GM12875 (cell line): ENCODE data around the gene POLE2.

Experiments
- H3K4me3 ChIP-seq: one replicate; pipeline ENCODE4 v1.5.1; 2011; ENCODE audit warnings: low read depth, low read length, control low read depth
- TF ChIP-seq, protein P1 (sequence below): IDR thresholded peaks from 2 replicates; pipeline ENCODE4 v1.5.1; 2011; ENCODE audit warnings: low read depth, mild to moderate bottlenecking, control low read depth, inconsistent platforms, low read length, moderate library complexity, borderline replicate concordance; ENCODE audit not compliant: insufficient read depth

The POLE2 gene

DNA sequence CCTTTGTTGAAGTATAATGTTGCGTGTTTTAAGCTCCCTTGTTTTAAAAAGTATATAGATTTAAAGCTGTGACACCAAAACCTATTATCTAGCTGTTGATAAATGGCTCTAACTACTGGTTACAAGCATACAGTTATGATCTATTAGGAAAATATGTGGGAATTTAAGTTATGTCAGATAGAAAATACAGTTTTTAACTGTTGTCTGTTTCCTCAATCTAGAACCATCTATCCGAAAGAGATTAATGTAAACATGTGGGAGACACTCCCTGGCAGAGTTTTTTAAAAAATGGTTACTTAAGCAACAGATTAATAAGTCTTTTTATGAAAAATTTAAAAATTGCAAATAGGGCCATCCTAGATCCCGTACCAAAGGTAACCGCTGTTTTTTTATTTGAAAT lies 75.8 kb downstream of the POLE2 start:
- TF ChIP-seq, protein P1, sequence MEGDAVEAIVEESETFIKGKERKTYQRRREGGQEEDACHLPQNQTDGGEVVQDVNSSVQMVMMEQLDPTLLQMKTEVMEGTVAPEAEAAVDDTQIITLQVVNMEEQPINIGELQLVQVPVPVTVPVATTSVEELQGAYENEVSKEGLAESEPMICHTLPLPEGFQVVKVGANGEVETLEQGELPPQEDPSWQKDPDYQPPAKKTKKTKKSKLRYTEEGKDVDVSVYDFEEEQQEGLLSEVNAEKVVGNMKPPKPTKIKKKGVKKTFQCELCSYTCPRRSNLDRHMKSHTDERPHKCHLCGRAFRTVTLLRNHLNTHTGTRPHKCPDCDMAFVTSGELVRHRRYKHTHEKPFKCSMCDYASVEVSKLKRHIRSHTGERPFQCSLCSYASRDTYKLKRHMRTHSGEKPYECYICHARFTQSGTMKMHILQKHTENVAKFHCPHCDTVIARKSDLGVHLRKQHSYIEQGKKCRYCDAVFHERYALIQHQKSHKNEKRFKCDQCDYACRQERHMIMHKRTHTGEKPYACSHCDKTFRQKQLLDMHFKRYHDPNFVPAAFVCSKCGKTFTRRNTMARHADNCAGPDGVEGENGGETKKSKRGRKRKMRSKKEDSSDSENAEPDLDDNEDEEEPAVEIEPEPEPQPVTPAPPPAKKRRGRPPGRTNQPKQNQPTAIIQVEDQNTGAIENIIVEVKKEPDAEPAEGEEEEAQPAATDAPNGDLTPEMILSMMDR = no peak
- H3K4me3 ChIP-seq = no peak overlapping the region

DNA sequence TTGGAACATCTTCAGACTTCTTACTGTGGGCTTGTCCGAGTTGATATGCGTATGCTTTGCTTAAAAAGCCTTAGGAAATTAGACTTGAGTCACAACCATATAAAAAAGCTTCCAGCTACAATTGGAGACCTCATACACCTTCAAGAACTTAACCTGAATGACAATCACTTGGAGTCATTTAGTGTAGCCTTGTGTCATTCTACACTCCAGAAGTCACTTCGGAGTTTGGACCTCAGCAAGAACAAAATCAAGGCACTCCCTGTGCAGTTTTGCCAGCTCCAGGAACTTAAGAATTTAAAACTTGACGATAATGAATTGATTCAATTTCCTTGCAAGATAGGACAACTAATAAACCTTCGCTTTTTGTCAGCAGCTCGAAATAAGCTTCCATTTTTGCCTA lies 80.4 kb downstream of the POLE2 start:
- TF ChIP-seq, protein P1 = no peak
- H3K4me3 ChIP-seq = no peak overlapping the region

DNA sequence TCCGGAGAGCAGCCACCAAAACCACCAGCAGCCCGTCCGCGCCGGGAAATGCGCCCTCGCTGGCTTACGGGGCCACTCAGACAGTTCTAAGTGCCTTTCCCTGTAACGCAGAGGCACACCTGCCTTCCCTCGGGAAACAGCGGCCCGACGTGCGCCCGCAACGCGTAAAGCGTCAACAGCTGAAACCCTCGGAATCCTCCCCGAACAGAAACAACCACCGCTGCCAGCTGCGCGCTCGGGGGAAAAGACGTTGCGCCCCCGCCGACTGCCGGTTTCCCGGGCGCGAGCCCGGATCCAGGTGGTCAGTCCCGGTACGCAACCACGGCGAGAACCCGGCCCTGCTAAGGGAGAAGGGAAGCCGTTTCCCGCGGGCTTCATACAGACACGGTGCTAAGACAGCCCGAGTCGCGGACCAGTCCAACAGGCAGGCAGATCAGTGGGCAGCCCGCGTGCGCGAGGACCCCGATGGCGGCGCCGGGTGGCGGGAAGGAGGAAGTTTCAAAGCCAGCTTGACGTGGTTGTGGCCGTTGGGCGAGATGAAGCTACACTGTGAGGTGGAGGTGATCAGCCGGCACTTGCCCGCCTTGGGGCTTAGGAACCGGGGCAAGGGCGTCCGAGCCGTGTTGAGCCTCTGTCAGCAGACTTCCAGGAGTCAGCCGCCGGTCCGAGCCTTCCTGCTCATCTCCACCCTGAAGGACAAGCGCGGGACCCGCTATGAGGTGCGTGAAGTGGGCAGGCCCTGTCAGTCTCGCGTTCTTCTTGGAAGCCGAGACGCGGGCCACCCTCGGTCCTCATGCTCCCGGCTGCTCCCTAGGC lies 89.3 kb downstream of the POLE2 start, which contains the start of gene LRR1:
TSS of gene LRR1 (plus strand) at position 456 of the 816 bp plus-strand sequence. CDS start at position 537, 81 bp downstream.
- peak within 1 kb of the TSS; percentile 86 for H3K4me3 ChIP-seq
- TF ChIP-seq, protein P1 = no peak

DNA sequence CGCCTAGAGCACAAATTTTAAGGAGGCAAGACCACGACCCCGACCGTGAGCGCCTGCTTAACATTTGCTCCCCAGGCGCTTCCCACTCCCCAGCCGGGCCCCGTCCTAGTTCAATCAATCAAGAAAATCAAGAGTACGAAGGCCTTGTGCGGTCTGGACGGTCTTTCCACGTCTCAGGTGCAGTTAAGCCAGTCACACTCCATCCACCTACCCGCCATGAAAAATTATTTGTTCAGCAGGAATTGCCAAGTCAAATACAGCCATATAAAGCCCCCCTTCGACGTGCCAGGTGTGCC lies 89.9 kb downstream of the POLE2 start:
- H3K4me3 ChIP-seq = peak overlapping the region; percentile 86
- TF ChIP-seq, protein P1 = no peak

DNA sequence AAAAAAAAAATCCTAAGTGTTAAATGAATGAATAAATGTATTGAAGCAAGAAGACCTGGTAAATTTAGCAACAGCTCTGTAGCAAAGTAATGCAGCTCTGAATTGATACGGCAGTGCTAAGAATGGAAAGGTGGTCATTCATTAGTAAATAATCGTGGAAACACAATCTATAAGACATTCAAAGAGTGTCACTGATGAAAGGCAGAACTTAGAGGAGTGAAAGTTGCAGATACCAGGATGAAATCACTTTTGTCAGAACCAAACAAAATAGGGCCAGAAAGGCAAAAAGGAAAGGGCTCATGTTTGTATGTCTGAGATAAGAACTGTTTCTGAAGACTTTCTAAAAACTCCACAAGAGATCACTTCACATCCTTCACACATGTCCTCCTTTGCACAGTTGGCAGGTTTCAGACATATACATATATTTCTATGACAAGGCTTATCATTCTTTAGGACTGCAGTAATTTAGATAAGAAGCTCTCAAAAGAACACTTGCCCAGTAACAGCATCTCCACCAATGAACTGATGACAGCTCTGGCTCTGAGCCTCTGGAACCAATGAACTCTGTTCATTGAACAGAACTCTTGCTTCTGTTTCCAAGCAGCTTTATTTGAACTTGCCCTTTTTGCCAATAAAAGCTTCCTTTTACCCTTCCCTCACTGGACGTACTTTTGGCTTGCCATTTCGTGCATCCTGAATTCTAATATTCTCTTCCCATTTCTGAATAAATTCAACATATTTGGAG lies 93.5 kb downstream of the POLE2 start:
- TF ChIP-seq, protein P1 = no peak
- no peak overlapping the region for H3K4me3 ChIP-seq
